Measurements from ENCODE around the gene NXPE4. TPM values are rescaled to one million over a fixed set of nuclear protein-coding genes. Genes with fewer than 3 reads are reported as not detected.

The NXPE4 gene
- total and polyA plus RNA-seq, 2 of the 8 experiments (the other 6 are each of a cell fraction or from before 2014, with no cell fraction given), result not detected

- no peak overlapping the region for H3K18ac ChIP-seq (ENCODE audit: extremely low read depth, low read length)
- H3K27ac ChIP-seq (ENCODE audit: low read depth, low read length), result no peak overlapping the region
- no peaks in the 10 kb centered on the region for H3K36me3 ChIP-seq (ENCODE audit: control insufficient read depth in 2 of 4, insufficient read depth in 4 of 4, low read length in 3 of 4)
- H3K14ac ChIP-seq (ENCODE audit: insufficient read length), result no peak overlapping the region
- no peak for DNase-seq (ENCODE audit: low read depth in 1 of 2, low spot score in 2 of 2)
- no peak overlapping the region for H3K23ac ChIP-seq (ENCODE audit: insufficient read length)
- no peak overlapping the region for H4K91ac ChIP-seq (replicated peaks; ENCODE audit: insufficient read length, low read length)
- no peaks in the 10 kb centered on the region for H4K20me1 ChIP-seq (replicated peaks in 1 of 2; ENCODE audit: control insufficient read depth in 1 of 2, insufficient read depth in 2 of 2, low read length in 2 of 2)
- H3K23me2 ChIP-seq (ENCODE audit: low read depth, low read length), result no peaks in the 10 kb centered on the region
- no peaks in the 10 kb centered on the region for H3K79me1 ChIP-seq (ENCODE audit: low read depth, low read length)
- no peaks in the 10 kb centered on the region for H3K27me3 ChIP-seq (replicated peaks in 1 of 4; ENCODE audit: control insufficient read depth in 3 of 4, extremely low read depth in 1 of 4, insufficient read depth in 3 of 4, low read length in 3 of 4)
- WGBS, 2 experiments (ENCODE audit: extremely low coverage in 1 of 2, insufficient coverage in 1 of 2, insufficient read length in 1 of 2, insufficient replicate concordance in 2 of 2, low coverage in 1 of 2, low lambda C conversion rate in 2 of 2, missing lambda C conversion rate in 1 of 2), result 91% methylated on average over 1 of the region's 1 CpG; no CpG with 5 or more reads in 1 of the 2 experiments
- H4K8ac ChIP-seq (ENCODE audit: extremely low read depth, insufficient read depth, low read length), result no peak overlapping the region
- no peak for FAIRE-seq
- H2BK15ac ChIP-seq (ENCODE audit: low read length), result no peak overlapping the region
- no peaks in the 10 kb centered on the region for H3K4me1 ChIP-seq (replicated peaks in 1 of 4; ENCODE audit: control insufficient read depth in 3 of 4, insufficient read depth in 4 of 4, low read length in 3 of 4)
- no peak overlapping the region for H3K4me2 ChIP-seq (ENCODE audit: insufficient read depth in 1 of 2, low read depth in 2 of 2, low read length in 2 of 2)
- no peak overlapping the region for H2AFZ ChIP-seq (ENCODE audit: low read length)
- H2BK12ac ChIP-seq (ENCODE audit: low read depth, low read length), result no peak overlapping the region
- TF ChIP-seq BRCA1 (IDR thresholded peaks at IDR 0.05; ENCODE audit: low read depth, low read length), result no peak
- TF ChIP-seq RAD21 (IDR thresholded peaks at IDR 0.05 in 1 of 2, conservative IDR thresholded peaks at IDR 0.05 in 1 of 2; ENCODE audit: low read depth in 2 of 2, low read length in 2 of 2), result no peak
- no peak for TF ChIP-seq RNF2 (IDR thresholded peaks at IDR 0.05; ENCODE audit: borderline replicate concordance, low read depth, low read length, missing control alignments, poor library complexity, severe bottlenecking)
- no peak for TF ChIP-seq CEBPB (IDR thresholded peaks at IDR 0.05; ENCODE audit: low read depth, low read length)
- TF ChIP-seq TAF1 (IDR thresholded peaks at IDR 0.05; ENCODE audit: low read depth, low read length), result no peak
- no peak for TF ChIP-seq SIN3A (conservative IDR thresholded peaks at IDR 0.05 in 1 of 2, IDR thresholded peaks at IDR 0.05 in 1 of 2; ENCODE audit: low read depth in 1 of 2, low read length in 2 of 2)
- CTCF ChIA-PET (ENCODE audit: partially characterized antibody), result interaction anchor here (1.0 to 1.1 kb wide), 3 partner anchors 11 to 257 kb away, joined by 3 to 4 read pairs (median 3); no protein-coding TSS in a partner anchor
- no peak overlapping the region for H2BK20ac ChIP-seq (ENCODE audit: low read length)
- peaks cover 0 to 3% of the 10 kb centered on the region in 2 experiments; a peak in 2 of 4 replicates for H3K9me3 ChIP-seq (ENCODE audit: insufficient read depth in 2 of 2, low read depth in 1 of 2, low read length in 1 of 2)
- H3K56ac ChIP-seq (replicated peaks; ENCODE audit: insufficient read length, low read depth, low read length), result no peak overlapping the region
- no peak overlapping the region for H3K4me3 ChIP-seq (ENCODE audit: extremely low read depth in 1 of 4, insufficient read depth in 2 of 4, low read depth in 3 of 4, low read length in 4 of 4)
- H4K5ac ChIP-seq (ENCODE audit: insufficient read length, low read depth, low read length), result no peak overlapping the region
- no peaks in the 10 kb centered on the region for H3K79me2 ChIP-seq (ENCODE audit: control insufficient read depth in 1 of 2, insufficient read depth in 2 of 2, low read length in 2 of 2)
- no peak overlapping the region for H3K9ac ChIP-seq (replicated peaks in 1 of 4; ENCODE audit: extremely low read depth in 1 of 4, low read depth in 3 of 4, low read length in 3 of 4)
- POLR2A ChIA-PET (ENCODE audit: partially characterized antibody), result no interaction called here
- H2BK120ac ChIP-seq (replicated peaks; ENCODE audit: low read depth, low read length), result no peak overlapping the region
- H2BK5ac ChIP-seq (ENCODE audit: low read depth, low read length), result no peak overlapping the region
- H2AK5ac ChIP-seq (ENCODE audit: low read depth, low read length), result no peak overlapping the region
- H3K4ac ChIP-seq (replicated peaks; ENCODE audit: insufficient read length, low read depth, low read length), result no peak overlapping the region
Measured at GRCh38 chr11:114598461-114598860, 2.9 kb upstream of the NXPE4 start.

Measured in H1 (cell line).